Muscle layer of colon (tissue), 2 donors: ENCODE data around the gene PPL.

Source experiments
- H3K27ac ChIP-seq: one replicate; pipeline ENCODE4 v1.7.0; 2013; ENCODE audit warnings: low read depth, mild to moderate bottlenecking, low read length, moderate library complexity
- H3K27me3 ChIP-seq, 2 donors: one replicate each; pipeline ENCODE4 v1.7.0; 2013; ENCODE audit warnings: low read length in 2 of 2, mild to moderate bottlenecking in 2 of 2; ENCODE audit not compliant: insufficient read depth in 2 of 2, control insufficient read depth in 1 of 2
- H3K36me3 ChIP-seq: one replicate; pipeline ENCODE4 v1.7.0; 2013; ENCODE audit warnings: mild to moderate bottlenecking, low read length; ENCODE audit not compliant: insufficient read depth
- H3K4me1 ChIP-seq: one replicate; pipeline ENCODE4 v1.7.0; 2013; ENCODE audit warnings: mild to moderate bottlenecking, low read length; ENCODE audit not compliant: insufficient read depth
- H3K4me3 ChIP-seq, 2 donors: one replicate each; pipeline ENCODE4 v1.7.0; 2013; ENCODE audit warnings: low read length in 2 of 2, low read depth in 1 of 2, mild to moderate bottlenecking in 1 of 2, moderate library complexity in 1 of 2
- H3K9ac ChIP-seq: one replicate; pipeline ENCODE4 v1.7.0; 2013; ENCODE audit warnings: low read length
- H3K9me3 ChIP-seq: one replicate; pipeline ENCODE4 v1.7.0; 2013; ENCODE audit warnings: mild to moderate bottlenecking, low read length
- donor health status: abdominal sarcoma.
- donor health status: Adenocarcinoma of cecum.

The PPL gene

DNA sequence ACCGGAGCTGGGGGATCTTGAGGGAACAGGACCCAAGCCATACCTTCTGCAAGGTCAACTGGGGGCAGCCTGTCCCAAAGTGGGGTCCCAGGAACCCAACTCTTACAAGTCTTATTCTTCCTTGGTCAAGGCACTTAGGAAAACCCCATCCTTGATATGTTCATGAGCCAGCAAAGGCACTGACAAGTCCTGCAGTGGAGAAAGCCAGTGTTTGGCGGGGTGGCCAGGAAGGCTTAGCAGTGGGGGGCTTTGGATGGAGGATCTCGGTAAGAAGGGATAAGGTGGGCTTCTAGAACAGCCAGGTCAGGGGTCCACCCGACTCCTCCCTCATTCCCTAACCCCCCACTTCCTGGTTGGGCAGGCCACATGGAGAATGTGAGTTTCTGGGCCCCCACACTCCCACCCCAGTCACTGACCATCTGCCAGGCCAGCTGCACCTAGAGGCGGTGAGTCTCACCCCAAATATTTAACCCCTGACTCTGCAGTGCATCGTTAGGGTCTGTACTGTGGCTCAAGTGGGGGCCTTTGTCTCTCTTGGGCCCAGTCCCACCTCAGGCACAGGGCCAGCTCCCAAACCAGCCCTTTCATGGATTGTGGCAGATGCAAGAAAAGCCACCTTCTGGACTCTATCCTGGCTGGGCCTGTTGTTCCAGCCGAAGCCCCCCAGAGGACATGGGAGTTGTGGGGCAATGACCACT lies 22.3 kb downstream of the PPL start:
- Histone ChIP-seq H3K9me3 (no peaks in the 10 kb centered on the region), H3K36me3 (no peaks in the 10 kb centered on the region), H3K27ac (no peak overlapping the region), H3K27me3 (no peaks in the 10 kb centered on the region), H3K4me3 (no peak overlapping the region), H3K4me1 (no peaks in the 10 kb centered on the region), H3K9ac (no peak overlapping the region)

DNA sequence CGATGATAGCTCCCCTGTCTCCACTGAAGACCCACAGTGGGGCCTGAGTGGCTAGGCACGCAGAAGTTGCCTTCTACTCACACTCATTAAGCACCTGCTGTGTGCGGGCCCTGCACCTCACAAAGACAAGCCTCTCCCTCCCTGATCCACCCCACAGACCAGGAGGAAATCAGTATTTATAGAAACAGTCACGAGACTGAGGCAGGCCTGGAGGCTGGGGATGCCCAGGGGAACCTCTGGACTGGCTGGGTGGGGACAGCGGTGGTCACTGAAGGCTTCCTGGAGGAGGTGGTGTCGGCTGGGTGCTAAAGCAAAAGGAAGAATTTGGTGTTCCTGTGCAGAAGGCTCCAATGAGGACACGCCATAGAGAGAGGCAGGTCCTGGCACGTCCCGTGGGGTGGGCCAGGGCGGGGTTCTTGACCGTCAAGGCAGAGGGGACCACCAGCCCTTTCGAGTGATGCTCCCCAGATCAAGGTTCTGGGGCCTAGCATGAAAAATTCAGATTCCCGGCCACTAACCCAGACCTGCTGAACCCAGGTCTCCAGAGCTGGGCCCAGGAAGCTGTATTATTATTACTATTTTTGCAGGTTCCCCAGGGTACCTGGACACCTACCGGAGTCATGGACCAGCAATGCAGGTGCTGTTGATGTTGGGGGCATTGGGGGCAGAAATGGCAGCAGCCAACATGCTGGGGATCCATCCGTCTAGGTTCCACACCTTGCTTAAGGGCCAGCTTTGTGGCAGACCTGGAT lies 23.0 kb downstream of the PPL start:
- Histone ChIP-seq H3K9me3 (no peaks in the 10 kb centered on the region), H3K27me3 (no peaks in the 10 kb centered on the region), H3K4me3 (no peak overlapping the region), H3K36me3 (no peaks in the 10 kb centered on the region), H3K9ac (no peak overlapping the region), H3K4me1 (no peaks in the 10 kb centered on the region), H3K27ac (no peak overlapping the region)

DNA sequence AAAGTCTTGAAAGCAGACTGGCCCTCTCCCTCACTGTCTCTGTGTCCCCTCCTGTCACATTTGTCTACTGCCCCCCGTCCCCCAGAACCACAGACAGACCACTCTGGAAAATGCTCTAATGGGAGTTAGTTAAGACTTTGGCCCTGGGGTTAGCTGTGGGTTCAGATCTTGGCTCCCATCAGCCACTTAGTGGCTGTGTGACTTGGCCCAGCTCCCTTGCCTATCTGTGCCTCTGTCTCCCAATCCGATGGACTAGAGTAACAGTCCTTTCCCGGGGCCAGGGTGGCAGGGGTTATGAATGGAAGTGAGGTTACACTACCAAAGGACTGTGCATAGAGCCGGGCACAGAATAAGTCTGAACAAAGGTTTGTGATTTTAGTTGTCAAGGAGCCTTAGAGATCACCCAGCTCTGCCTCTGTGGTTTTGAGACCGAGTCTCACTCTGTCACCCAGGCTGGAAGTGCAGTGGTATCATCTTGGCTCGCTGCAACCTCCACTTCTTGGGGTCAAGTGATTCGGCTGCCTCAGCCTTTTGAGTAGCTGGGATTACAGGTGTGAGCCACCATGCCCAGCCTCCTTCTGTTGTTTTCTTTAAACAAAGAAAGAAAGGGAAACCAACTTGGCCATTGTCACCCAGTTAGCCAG lies 23.7 kb downstream of the PPL start:
- Histone ChIP-seq H3K27ac (no peak overlapping the region), H3K4me3 (no peak overlapping the region), H3K9ac (no peak overlapping the region), H3K36me3 (no peaks in the 10 kb centered on the region), H3K27me3 (no peaks in the 10 kb centered on the region), H3K4me1 (no peaks in the 10 kb centered on the region), H3K9me3 (no peaks in the 10 kb centered on the region)

DNA sequence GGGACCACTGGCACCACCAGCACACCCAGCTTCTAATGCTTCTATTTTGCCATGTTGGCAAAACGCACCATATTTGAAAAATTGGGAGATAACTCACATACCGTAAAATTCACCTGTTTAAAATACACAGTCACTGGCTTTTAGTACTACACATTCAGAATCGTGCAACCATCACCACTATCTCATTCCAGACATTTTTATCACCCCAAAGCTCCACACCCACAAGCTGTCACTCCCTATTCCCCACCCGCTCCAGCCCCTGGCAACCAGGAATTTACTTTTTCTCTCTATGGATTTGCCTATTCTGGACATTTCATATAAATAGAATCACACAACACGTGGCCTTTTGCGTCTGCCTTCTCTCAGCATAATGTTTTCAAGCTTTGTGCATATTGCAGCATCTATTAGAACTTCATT lies 25.0 kb downstream of the PPL start:
- no peak overlapping the region for H3K9ac ChIP-seq
- no peaks in the 10 kb centered on the region for H3K9me3 ChIP-seq
- no peaks in the 10 kb centered on the region for H3K4me1 ChIP-seq
- no peak overlapping the region for H3K27ac ChIP-seq
- no peaks in the 10 kb centered on the region for H3K27me3 ChIP-seq
- H3K36me3 ChIP-seq = no peaks in the 10 kb centered on the region
- H3K4me3 ChIP-seq = no peak overlapping the region

- no peak overlapping the region for H3K27ac ChIP-seq
- no peaks in the 10 kb centered on the region for H3K4me1 ChIP-seq
- no peak overlapping the region for H3K4me3 ChIP-seq
- no peak overlapping the region for H3K9ac ChIP-seq
- H3K27me3 ChIP-seq = no peaks in the 10 kb centered on the region
- no peaks in the 10 kb centered on the region for H3K36me3 ChIP-seq
- no peaks in the 10 kb centered on the region for H3K9me3 ChIP-seq
Observed at GRCh38 chr16:4910828-4911227, 26.1 kb downstream of the PPL start.

DNA sequence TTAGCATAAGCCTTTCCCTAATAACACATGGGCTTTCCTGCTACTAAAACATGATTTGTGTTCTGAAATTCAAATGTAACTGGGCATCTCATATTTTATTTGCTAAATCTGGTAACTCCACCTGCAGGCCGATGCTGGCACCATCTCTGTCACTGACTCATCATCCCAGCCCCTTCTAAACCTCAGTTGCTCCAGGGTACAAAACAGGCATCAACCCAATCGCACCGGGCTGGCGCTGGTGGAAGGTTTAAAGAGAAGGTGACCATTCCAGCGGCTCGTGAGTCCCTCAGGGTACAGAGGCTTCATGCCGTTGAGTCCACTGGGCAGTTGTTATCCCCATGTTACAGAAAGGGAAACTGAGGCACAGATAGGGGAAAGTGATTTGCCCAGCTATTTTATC lies 27.1 kb downstream of the PPL start:
- Histone ChIP-seq H3K27ac (no peak overlapping the region), H3K4me1 (no peaks in the 10 kb centered on the region), H3K4me3 (no peak overlapping the region), H3K9ac (no peak overlapping the region), H3K27me3 (no peaks in the 10 kb centered on the region), H3K9me3 (no peaks in the 10 kb centered on the region), H3K36me3 (no peaks in the 10 kb centered on the region)

GRCh38 chr16:4908854-4909401 lies 28.0 kb downstream of the PPL start:
- Histone ChIP-seq H3K9ac (no peak overlapping the region), H3K4me1 (no peaks in the 10 kb centered on the region), H3K36me3 (no peaks in the 10 kb centered on the region), H3K27me3 (no peaks in the 10 kb centered on the region), H3K9me3 (no peaks in the 10 kb centered on the region), H3K27ac (no peak overlapping the region), H3K4me3 (no peak overlapping the region)

DNA sequence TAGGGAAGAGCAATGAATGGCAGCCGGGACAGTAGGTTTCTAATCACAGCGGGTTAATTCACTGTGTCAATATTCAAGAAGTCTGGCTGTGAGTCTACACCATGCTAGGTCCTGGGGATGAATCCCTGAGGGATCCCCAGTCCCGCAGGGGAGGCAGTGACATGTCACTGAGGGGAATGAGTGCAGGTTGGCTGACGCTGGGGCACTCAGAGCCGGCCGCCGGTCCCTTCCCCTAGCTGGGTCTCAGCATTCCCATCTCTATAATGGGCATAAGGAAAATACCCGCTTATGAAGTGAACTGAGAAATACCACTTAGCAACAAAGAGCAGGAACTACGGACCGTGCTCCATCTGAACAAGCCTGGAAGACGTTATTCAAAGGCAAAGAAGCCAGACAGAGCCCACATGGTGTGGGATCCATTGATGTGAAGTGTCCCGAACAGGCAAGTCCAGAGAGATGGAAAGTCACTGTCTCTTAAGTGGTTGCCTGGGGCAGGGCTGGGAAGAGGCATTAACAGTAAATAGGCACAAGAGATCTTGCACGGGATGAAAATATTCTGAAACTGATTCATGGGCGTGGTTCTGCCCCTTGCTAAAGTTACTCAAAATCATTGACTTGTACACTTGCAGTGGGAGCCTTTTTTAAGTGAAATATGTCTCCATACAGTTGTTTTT lies 31.9 kb downstream of the PPL start:
- Histone ChIP-seq H3K4me3 (no peak overlapping the region), H3K9me3 (no peaks in the 10 kb centered on the region), H3K9ac (no peak overlapping the region), H3K4me1 (no peaks in the 10 kb centered on the region), H3K36me3 (no peaks in the 10 kb centered on the region), H3K27me3 (peaks cover 0 to 3% of the 10 kb centered on the region in 2 donors), H3K27ac (no peak overlapping the region)

- Histone ChIP-seq H3K27ac (no peak overlapping the region), H3K4me1 (no peaks in the 10 kb centered on the region), H3K27me3 (peaks cover 0 to 3% of the 10 kb centered on the region in 2 donors), H3K9me3 (no peaks in the 10 kb centered on the region), H3K9ac (no peak overlapping the region), H3K4me3 (no peak overlapping the region), H3K36me3 (no peaks in the 10 kb centered on the region)
Observed at GRCh38 chr16:4904108-4904941, 32.6 kb downstream of the PPL start.

DNA sequence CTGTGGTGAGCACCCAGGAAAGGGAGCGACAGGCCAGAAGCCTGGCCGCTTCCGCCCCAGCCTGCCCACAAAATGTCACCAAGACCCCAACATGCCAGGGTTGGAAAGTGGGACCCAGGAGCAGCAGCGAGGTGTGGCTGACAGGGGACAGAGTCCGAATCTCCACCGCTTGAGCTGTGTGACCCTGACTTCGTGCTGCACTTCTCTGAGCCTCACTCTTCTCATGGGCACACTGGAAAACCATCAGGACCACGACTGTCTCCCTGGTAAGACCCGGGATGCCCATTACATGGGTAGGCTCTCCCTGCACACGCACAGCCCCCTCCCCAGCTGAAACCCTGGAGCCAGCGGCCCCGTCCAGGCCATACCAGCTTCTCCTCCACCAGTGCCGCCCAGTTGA lies 34.9 kb downstream of the PPL start:
- Histone ChIP-seq H3K4me3 (no peak overlapping the region), H3K9ac (no peak overlapping the region), H3K36me3 (no peaks in the 10 kb centered on the region)

More for the DNA sequence above, 34.9 kb downstream of the PPL start:
- H3K4me1 ChIP-seq = no peaks in the 10 kb centered on the region
- peaks cover 6% of the 10 kb centered on the region for H3K9me3 ChIP-seq
- no peak overlapping the region for H3K27ac ChIP-seq
- H3K27me3 ChIP-seq = peaks cover 0 to 3% of the 10 kb centered on the region in 2 donors
